Loucy (cell line): ENCODE measurements around the gene PROSER2.

Experiments used
- H2AFZ ChIP-seq: fragments of 200-600 bp; sonication (generic); 2 replicates; pipeline ENCODE4 v1.6.0; 2016; ENCODE audit warnings: antibody characterized with exemption, mild to moderate bottlenecking, low read length, moderate library complexity
- H3F3A ChIP-seq: fragments of 200-600 bp; 2 replicates; pipeline ENCODE4 v1.6.0; 2016; ENCODE audit warnings: antibody characterized with exemption, low read depth, mild to moderate bottlenecking
- H3K27me3 ChIP-seq: fragments of 200-600 bp; sonication (generic); 2 replicates; pipeline ENCODE4 v1.6.1; 2014; ENCODE audit warnings: low read length, mild to moderate bottlenecking; ENCODE audit not compliant: insufficient read depth, poor library complexity, severe bottlenecking
- H3K36me3 ChIP-seq: fragments of 200-600 bp; sonication (generic); 2 replicates; pipeline ENCODE4 v1.6.1; 2016; ENCODE audit warnings: low read length; ENCODE audit not compliant: insufficient read depth
- H3K4me1 ChIP-seq: fragments of 200-600 bp; sonication (generic); 2 replicates; pipeline ENCODE4 v1.5.1; 2014; ENCODE audit warnings: low read length, mild to moderate bottlenecking; ENCODE audit not compliant: insufficient read depth, poor library complexity, severe bottlenecking
- H3K4me2 ChIP-seq: fragments of 200-600 bp; sonication (generic); 2 replicates; pipeline ENCODE4 v1.6.0; 2014; ENCODE audit warnings: antibody characterized with exemption, low read length, low read depth, mild to moderate bottlenecking; ENCODE audit not compliant: poor library complexity, severe bottlenecking
- H3K4me3 ChIP-seq: fragments of 200-600 bp; sonication (generic); 2 replicates; pipeline ENCODE4 v1.5.1; 2014; ENCODE audit warnings: low read length, mild to moderate bottlenecking, mixed read lengths; ENCODE audit not compliant: poor library complexity, severe bottlenecking
- H3K79me2 ChIP-seq: fragments of 200-600 bp; sonication (generic); 2 replicates; pipeline ENCODE4 v1.6.1; 2014; ENCODE audit warnings: low read length; ENCODE audit not compliant: insufficient read depth
- H3K9ac ChIP-seq: fragments of 200-600 bp; sonication (generic); 2 replicates; pipeline ENCODE4 v1.6.0; 2014; ENCODE audit warnings: mild to moderate bottlenecking, low read depth, low read length, moderate library complexity; ENCODE audit not compliant: poor library complexity, severe bottlenecking
- H3K9me2 ChIP-seq: fragments of 200-600 bp; sonication (generic); replicated peaks from 2 replicates; pipeline ENCODE4 v1.6.1; 2016; ENCODE audit warnings: low read depth, low read length, mixed read lengths
- H3K9me3 ChIP-seq: fragments of 200-600 bp; sonication (generic); 2 replicates; pipeline ENCODE4 v1.6.1; 2014; ENCODE audit warnings: mild to moderate bottlenecking, antibody characterized with exemption, low read length, low read depth; ENCODE audit not compliant: insufficient read depth
- H4K20me1 ChIP-seq: fragments of 200-600 bp; sonication (generic); 2 replicates; pipeline ENCODE4 v1.6.0; 2014; ENCODE audit warnings: antibody characterized with exemption, low read length, mild to moderate bottlenecking; ENCODE audit not compliant: insufficient read depth, poor library complexity, severe bottlenecking
- EZH2phosphoT487 ChIP-seq: fragments of 200-600 bp; IDR thresholded peaks from 2 replicates; pipeline ENCODE4 v1.6.1; 2018; ENCODE audit warnings: antibody characterized with exemption, mild to moderate bottlenecking, moderate library complexity, borderline replicate concordance
- TF ChIP-seq, protein P1 (sequence below): fragments of 200-600 bp; sonication (generic); conservative IDR thresholded peaks from 2 replicates; pipeline ENCODE4 v1.5.1; 2014; ENCODE audit warnings: mild to moderate bottlenecking, antibody characterized with exemption, low read length

Gene PROSER2

DNA sequence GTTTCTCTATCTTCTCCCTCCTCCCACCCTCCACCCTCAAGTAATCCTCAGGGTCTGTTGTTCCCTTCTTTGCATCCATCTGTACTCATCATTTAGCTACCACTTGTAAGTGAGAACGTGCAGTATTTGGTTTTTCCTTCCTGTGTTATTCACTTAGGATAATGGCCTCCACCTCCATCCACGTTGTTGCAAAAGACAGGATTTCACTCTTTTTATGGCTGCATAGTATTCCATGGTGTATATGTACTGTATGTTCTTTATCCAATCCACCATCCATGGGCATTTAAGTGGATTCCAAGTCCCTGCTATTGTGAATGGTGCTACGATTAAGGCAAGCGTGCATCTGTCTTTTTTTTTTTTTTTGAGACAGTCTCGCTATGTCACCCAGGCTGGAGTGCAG lies 72.4 kb downstream of the PROSER2 start:
- Histone ChIP-seq H3K79me2 (no peaks in the 10 kb centered on the region), H3K4me2 (no peak overlapping the region)

DNA sequence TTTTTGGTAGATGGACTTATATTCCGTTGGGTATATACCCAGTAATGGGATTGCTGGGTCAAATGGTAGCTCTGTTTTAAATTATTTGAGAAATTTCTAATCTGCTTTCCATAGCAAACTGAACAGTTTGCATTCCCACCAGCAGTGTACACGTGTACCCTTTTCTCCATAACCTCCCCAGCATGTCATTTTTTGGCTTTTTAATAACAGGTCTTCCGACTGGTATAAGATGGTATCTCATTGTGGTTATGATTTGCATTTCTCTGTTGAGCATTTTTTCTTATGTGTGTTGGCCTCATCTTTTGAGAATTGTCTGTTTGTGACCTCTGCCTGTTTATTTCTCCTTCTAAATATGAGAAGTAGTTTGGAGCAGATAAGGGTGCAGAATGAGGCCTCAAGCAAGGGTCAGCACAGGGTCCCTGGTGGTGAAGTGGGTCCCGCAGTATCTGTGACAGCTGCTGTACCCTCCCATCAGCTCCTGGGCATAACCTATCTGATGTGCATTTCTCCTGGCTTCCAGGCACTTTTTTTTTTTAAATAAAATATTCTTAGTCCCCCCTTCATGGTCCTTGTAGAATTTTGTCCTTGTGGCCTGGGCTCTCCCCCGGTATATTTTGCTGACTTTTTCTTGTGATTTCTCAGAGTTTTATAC lies 73.5 kb downstream of the PROSER2 start:
- Histone ChIP-seq H3K4me3 (no peak overlapping the region), H3F3A (no peaks in the 10 kb centered on the region), H3K9me3 (no peaks in the 10 kb centered on the region), H4K20me1 (no peaks in the 10 kb centered on the region), H2AFZ (no peak overlapping the region), H3K79me2 (no peaks in the 10 kb centered on the region), H3K4me1 (no peaks in the 10 kb centered on the region), H3K27me3 (no peaks in the 10 kb centered on the region), H3K9ac (no peak overlapping the region), H3K9me2 (no peaks in the 10 kb centered on the region), H3K4me2 (peak overlapping the region; percentile 24), H3K36me3 (no peaks in the 10 kb centered on the region)
- TF ChIP-seq, protein P1, sequence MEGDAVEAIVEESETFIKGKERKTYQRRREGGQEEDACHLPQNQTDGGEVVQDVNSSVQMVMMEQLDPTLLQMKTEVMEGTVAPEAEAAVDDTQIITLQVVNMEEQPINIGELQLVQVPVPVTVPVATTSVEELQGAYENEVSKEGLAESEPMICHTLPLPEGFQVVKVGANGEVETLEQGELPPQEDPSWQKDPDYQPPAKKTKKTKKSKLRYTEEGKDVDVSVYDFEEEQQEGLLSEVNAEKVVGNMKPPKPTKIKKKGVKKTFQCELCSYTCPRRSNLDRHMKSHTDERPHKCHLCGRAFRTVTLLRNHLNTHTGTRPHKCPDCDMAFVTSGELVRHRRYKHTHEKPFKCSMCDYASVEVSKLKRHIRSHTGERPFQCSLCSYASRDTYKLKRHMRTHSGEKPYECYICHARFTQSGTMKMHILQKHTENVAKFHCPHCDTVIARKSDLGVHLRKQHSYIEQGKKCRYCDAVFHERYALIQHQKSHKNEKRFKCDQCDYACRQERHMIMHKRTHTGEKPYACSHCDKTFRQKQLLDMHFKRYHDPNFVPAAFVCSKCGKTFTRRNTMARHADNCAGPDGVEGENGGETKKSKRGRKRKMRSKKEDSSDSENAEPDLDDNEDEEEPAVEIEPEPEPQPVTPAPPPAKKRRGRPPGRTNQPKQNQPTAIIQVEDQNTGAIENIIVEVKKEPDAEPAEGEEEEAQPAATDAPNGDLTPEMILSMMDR: no peak
- TF ChIP-seq EZH2phosphoT487: no peak

More for the DNA sequence above, 72.4 kb downstream of the PROSER2 start:
- no peak for TF ChIP-seq EZH2phosphoT487
- TF ChIP-seq, protein P1: no peak
- no peak overlapping the region for H3K9ac ChIP-seq
- no peak overlapping the region for H2AFZ ChIP-seq
- no peaks in the 10 kb centered on the region for H3K36me3 ChIP-seq
- H3K9me2 ChIP-seq: no peaks in the 10 kb centered on the region
- no peaks in the 10 kb centered on the region for H4K20me1 ChIP-seq
- H3K4me1 ChIP-seq: no peaks in the 10 kb centered on the region
- no peaks in the 10 kb centered on the region for H3F3A ChIP-seq
- H3K27me3 ChIP-seq: no peaks in the 10 kb centered on the region
- H3K9me3 ChIP-seq: no peaks in the 10 kb centered on the region
- no peak overlapping the region for H3K4me3 ChIP-seq

DNA sequence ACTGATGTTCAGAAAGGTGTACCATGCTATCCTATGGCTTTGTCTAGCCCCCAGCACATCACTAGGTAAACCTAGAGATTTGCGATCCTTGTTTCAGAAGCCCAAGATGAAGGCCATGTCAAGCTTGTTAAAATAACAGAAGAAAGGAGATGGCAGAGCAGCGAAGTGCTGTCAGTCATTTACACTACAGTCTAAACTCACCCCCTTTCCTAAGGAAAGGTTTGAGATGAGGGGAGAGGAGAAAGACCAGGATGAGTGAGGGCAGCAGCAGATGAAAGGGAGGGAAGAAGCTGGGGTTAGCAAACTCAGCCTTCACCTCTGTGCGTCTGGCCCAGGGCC lies 74.8 kb downstream of the PROSER2 start:
- H3F3A ChIP-seq: no peaks in the 10 kb centered on the region
- no peak overlapping the region for H3K9ac ChIP-seq
- no peak for TF ChIP-seq EZH2phosphoT487
- TF ChIP-seq, protein P1: no peak
- H3K4me3 ChIP-seq: no peak overlapping the region
- no peaks in the 10 kb centered on the region for H3K9me2 ChIP-seq
- no peaks in the 10 kb centered on the region for H3K79me2 ChIP-seq
- no peak overlapping the region for H3K4me2 ChIP-seq
- no peaks in the 10 kb centered on the region for H4K20me1 ChIP-seq
- no peak overlapping the region for H2AFZ ChIP-seq
- no peaks in the 10 kb centered on the region for H3K27me3 ChIP-seq
- no peaks in the 10 kb centered on the region for H3K4me1 ChIP-seq
- H3K36me3 ChIP-seq: no peaks in the 10 kb centered on the region
- no peaks in the 10 kb centered on the region for H3K9me3 ChIP-seq
